Stimulated activated naive CD8-positive, alpha-beta T cell treated with anti-CD3 and anti-CD28 coated beads, Interleukin-15, Interleukin-2, amounts not matched to agents 100 U/mL and 50 U/mL, for 24 hours (primary cell): ENCODE data around the gene CLK2.
"Not testable (repeated sequence)": the region's sequence is repeated elsewhere in the genome, so short reads cannot be mapped to it uniquely, and the experiment has no call there.

ENCODE experiments used
- ATAC-seq: fragments of 150-1000 bp; cut with Tn5 transposase; one replicate; pipeline ENCODE4 v1.10.0; 2021
- DNase-seq: peaks from one replicate; pipeline ENCODE4 v3.0.0; 2021

Gene CLK2

DNA sequence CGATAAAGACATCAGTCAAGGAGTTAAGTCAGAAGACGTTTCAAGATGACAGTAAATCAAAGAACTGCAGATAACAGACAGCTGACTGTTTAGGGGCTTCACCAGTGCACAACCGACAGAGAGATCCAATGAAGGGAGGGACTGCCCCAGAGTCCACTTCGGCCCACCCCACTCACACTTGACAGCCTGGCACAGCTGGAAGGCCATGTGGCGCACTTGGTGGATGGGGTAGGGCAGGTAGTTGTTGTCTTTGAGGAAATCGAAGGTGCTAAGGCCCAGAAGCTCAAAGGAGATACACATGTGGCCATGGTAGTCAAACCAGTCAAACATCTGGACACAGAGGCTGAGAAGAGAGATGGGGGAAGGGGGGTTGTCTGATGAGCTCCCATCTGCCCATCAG is 6.8 kb downstream of the CLK2 start:
- DNase-seq = no peak
- ATAC-seq = no peak

DNA sequence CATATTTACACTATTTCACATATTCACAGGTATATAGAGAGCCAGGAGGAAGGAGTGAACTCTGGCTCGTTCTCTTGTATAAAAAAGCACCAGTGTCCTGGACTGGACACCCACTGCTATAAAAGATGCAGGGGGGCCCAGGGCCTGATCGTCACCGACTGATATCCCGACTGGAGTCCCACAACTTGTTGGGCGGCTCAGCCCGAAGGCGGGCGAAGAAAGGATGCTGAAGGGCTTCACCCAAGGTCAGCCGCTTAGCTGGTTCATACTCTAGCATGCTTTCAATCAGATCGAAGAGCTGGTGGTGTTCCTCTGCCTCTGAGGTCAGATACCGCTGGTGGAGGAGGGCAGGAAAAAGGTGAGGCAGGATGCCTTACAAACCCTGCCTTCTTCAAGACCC is 10.2 kb downstream of the CLK2 start:
- ATAC-seq = no peak
- no peak for DNase-seq

DNA sequence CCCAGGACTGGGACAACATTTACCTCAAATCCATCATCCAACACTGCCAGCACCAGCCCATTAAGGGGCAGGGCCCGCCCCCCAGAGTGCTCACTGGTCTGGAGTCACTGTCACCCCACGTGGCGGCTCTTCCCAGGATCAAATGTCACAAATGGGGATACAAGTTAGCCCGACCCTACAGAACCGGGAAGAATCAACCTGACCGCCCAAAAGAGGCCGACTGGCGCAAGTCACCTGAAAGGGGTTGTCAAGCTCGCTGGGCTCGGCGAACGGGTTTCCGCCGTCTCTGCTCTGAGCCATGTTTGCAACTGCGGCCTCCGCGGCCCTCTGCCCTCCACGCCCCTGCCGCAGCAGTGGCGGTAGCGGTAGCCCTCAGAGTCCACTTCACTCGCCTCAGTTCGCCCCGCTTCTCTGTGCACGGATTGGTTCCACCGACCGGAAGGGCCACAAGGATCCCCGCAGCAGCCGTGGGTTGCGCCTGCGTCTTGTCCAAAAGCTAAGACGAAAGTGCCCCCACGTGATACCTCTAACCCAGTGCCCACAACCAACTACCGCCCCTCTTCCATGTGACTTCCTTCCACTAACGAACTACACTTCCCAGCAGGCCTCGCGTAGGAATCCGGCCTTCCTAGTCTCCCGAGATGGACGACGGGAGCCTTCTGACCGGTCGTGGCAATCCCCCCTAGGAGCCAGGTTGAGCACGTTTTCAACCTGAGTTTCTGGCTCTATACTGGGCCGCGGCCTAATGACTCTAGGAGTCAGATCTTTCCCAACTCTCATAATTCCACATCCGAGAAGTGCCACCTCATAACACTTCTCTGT is 11.2 kb downstream of the CLK2 start, which contains the start of gene SCAMP3:
SCAMP3 (minus strand) TSS at position 509 of the 822 bp plus-strand sequence; CDS start at position 300, 209 bp downstream.
- DNase-seq (peak; percentile 91), ATAC-seq (peak; percentile 97)

DNA sequence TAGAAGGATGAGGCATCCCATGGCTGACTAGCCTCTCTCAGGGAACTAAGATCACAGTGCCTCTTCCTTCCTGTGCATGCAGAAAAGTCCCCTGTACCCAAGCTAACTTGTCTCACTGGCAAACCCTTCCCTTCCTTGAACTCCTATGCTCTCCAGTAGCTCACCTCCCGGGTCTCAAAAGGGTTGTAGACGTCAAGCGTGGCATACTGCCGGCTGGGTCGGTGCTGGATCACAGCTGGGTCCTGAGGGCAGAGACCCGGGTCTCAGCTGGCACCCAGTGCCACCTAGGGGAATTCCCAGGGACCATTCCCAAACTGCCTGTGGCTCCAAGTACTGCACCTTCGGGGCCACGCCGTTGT is 11.8 kb downstream of the CLK2 start:
- no peak for DNase-seq
- ATAC-seq = peak; percentile 12

DNA sequence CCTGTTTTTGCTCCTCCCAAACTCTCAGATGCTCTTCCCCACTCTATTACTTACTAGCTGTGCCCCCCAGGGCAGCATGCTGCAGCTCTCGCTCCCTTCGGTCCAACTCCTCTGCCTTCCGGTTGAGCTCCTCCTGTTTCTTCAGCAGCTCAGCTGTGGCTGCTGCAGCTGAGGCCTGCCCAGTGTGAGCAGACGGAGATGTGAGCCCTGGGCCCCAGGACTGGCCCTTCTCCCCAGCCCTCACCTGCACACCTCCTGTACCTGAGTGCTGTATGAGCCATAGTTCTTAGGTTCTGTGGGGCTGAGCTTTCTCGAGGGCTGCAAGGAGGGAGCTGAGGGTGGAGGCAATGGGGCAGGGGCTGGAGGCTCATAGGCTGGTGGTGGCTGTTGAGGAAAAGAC is 13.0 kb downstream of the CLK2 start:
- no peak for DNase-seq

DNA sequence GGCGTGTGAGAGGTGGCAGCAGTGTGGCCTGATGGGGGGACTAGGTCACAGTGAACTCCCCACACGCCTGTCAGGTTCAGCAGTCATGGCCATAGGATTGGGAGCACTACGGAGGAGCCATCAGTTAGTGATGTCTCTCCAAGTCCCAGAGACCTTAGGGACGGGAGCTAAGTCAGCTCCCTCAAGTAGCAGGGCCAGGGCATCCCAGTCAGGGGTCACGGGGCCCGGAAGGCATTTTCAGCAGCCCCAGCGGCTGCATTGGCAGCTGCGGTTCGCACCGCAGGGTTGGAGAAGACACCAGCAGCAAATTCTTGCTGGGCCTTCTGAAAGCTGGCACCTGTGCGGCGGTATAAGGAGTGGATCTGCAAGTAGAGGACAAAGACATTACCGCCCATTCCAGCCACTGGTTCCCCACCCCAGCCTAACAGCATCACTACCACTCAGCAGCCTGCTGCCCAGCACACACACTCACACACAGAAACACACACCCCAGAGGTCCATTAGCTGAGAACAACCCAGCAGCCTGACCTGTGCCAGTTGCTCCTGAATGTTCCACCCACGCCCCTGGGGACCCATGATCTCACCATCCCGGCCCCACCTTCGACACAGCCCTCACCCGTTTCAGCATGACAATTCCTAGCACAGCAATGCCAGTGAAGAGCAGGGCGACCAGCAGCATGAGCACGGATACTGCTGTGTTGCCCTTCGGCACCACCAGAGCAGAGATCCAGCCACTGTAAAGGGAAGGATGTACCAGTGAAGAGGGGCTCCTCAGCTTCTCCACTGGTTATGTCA is 17.0 kb downstream of the CLK2 start:
- ATAC-seq = no peak
- DNase-seq = no peak

More for the DNA sequence above, 13.0 kb downstream of the CLK2 start:
- ATAC-seq = no peak

DNA sequence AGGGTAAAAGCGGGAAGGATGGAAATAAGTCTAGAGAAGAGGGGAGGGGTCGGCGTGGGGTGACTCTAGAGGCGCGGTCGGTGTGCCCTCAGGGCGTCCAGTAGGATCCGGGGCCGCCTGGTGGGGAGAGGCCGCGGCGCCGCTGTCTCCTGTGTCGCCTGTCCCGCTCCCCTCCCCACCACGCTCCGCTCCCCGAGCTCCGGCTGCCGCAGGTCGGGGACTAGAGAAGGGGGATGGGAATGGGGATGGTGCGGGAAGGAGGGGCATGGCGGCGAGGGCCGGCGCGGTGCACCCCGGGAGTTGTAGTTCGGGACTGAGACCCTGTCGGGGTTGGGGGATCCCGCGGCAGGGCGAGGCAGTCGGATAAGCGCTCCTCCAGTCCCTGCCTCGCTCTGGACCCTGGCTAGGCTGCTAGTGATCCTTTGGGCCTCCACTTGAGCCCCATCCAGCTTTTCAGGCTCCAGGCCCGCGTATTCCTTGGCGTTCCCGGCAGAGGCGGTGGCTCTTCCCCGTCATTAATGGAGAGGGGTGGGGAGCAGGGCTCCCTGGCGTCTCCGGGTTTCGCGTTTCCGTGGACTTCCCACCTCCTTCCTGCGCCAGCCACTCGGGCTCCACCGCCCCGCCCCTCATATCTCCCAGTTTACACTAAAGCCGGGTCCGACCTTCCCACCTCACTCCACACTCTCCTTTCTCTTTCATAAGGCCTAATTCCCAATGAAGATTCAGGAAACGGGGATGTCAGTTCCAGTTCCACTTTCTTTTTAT is 17.9 kb downstream of the CLK2 start, which contains the start of gene ENTREP3:
ENTREP3 (minus strand) TSS at position 241 of the 765 bp plus-strand sequence. CDS start 606 bp downstream, outside the sequence.
- ATAC-seq (peak; percentile 66), DNase-seq (peak; percentile 85)

DNA sequence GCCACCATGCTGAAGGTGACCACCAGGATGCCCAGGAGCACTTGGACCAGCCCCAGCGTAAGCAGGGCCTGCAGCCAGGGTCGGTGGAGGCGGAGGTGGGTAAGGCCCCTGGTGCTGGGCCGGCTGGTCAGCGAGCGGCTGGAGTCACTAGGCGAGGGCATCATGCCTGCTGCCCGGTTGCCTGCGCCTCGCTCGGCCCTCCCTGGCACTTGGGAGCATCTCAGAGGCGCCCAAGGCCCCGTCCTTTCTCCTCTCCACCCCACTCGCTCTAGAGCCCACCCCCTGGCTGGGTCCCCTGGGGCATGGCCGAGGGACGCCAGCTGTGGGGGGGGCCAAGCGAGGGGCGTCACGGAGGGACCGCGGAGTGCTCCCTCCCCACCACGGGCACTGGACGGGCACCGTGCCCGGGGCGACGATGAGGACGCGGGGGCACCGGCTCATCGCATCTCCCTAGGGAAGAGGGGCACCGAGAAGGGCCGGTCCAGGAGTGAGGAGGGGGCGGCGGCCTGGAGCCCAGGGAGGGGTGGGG is 18.5 kb downstream of the CLK2 start:
- no peak for DNase-seq
- ATAC-seq = no peak

DNA sequence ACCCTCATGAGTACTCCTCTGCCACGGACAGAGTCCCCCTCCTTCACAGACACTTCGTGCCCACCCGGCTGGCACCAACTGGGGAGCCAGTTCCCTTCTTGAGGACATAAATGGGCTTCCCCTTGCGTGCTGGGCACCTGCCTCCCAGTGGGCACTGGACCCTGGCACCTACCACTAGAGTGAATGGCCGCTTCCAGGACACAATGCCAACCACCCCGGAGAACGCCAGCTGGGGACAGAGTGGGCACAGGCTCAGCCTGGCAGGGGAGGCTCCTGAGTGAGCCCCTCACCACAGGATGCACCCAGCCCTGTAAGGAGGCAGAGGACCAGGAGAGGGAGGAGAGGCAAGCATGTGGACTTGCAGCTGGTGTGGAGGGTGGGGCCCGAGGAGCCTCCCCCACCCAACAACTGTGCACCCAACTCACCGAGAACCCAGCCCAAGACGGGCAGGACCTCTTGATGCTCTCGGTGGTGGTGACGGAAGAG is 19.0 kb downstream of the CLK2 start:
- no peak for ATAC-seq

DNA sequence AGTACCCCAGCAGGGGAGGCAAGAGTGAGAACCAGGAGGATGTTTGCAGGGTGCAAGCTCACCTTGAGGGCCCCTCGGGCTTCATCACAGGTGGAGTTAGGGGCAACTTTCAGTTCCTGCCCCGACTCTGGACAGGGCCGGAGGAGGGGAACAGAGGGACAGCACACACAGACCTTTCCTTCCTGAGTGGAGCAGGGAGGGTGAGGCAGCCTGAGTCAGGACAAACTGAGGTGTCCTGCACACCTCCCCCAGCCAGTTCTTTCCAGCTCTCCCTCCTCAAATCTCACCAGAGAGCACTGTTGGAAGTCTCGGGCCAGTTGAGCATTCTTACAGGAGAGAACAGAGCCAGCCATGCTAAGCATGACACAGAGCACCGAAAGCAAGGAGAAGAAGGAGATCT is 19.5 kb downstream of the CLK2 start:
- ATAC-seq (no peak), DNase-seq (no peak)

More for the DNA sequence above, 19.0 kb downstream of the CLK2 start:
- DNase-seq = no peak

DNA sequence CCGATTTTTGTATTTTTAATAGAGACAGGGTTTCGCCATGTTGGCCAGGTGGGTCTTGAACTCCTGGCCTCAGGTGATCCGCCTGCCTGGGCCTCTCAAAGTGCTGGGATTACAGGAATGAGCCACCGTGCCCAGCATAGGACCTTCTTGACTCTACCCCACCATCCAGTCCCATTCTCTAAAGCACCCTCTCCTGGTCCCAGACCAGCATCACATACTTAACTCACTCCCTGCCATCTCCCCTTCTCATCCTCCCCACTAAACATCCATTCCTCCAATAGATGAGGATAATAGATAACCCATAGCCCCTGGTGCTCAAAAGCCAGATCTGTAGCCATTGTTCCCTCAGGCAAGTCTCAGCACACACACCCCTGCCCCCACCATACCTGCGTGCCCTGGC is 20.1 kb downstream of the CLK2 start:
- no peak for ATAC-seq

DNA sequence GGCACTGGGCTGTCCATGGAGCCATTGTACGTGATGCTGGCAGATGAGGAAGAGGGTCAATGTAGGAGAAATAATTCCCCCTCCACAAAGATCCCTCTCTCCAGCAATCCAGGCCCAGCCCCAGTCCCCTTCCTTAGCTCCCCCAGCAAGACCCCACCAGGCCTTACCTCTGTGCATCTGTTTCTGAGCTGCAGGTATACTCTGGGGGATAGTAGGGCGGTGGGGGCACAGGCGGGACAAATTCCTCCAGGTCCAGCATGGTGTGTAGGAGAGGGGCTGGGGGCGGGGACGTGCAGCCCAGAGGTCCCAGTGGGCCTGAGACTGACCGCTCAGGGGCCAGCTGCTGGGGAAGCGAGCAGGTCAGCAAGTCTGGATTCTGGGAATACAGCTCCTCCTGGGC is 21.7 kb downstream of the CLK2 start:
- DNase-seq = no peak
- no peak for ATAC-seq

More for the DNA sequence above, 20.1 kb downstream of the CLK2 start:
- no peak for DNase-seq

DNA sequence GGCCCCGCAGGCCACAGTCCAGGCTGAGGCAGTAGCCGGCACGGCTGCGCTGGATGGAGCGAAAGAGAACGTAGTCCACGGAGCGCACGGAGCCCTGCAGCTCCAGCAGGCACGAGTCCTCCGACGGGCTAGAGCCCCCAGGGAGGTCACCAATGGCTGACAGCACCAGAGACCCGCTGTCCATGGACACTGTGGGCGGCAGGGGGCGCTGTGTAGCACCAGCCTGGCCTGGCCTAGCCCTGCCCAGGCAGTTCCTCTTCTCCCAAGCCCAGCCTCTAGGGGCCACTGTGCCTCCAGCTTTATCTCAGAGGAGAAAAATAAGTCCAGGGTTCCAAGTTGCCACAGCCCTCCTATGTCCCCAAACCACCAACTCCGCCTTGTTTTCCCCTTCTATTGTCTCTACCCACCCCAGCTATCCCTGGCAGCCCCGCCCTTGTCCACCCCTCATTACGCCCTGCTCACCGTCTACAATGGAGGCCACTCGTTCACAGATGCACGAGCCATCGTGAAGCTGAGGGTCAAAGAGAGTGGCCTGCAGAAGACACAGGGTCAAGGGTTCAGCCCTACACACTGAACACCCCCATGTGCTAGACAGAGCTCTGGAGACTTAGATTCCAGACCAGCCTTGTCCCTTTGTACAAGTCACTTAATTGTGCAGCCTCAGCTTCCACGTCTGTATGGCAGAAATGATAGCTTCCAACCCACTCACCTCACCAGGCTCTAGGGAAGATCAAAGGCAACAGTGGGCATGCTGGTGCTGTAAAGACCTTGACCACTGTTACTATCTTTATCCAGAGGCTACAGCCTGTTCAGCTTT is 22.5 kb downstream of the CLK2 start:
- ATAC-seq (peak; percentile 95), DNase-seq (peak; percentile 99)

DNA sequence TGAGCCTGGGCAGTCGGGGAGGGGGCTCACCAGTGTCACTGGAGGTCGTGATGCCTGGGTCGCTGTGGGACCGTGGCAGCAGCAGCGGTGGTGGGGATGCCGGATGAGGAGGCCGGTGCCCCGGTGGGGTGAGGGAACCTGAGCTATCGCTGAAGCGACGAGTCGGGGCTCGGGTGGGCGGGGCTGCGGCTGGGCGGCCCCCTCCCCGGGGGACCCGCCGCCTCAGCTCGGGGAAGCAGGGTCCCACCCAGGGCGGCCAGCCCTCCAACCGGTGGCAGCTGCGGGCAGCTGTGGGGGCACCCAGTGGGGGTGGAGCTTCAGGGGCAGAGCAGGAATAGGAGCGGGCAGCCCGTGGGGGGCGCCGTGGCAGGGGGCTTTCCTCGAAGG is 23.1 kb downstream of the CLK2 start:
- peak; percentile 15 for ATAC-seq
- DNase-seq = no peak

DNA sequence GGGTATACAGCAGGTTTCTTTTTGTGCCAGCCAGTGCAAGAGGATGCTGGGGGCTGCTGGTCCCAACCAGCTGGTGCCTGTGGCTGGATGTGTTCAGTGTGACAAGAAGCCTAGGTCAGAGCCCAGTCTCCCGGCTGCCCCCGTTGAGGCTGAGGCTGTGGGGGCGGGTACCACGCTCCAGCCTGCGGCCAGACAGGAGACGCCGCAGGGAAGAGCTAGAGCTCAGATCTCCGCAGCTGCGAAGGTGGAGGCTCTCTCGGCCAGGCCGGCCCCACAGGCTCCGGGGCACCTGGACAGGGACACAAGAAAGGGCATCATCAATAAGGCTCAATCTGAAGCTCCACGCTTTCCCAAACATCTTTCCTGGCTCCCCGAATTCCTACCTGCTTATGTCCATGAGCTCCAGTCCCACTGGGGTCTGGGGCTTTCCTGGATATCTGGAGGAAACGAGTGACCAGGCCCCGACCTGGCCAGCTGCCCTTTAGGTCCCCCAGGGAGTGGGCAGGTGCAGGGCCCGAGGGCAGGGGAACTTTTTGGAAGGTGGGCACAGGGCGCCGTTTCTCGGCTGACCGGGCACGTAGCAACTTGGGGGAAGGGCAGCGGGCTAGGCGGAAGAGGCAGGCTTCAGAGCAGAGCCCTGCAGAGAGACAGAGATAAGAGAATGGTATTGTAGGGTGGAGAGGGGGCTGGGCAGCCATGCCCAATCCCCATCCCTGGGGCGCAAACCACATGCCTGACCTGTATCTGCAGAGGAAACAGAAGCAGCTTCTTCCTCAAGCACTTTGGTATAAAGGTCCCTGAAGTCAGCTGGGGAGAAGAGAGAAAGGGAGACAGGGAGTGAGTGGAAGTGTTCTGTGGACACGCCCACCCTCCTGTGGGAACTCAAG is 25.4 kb downstream of the CLK2 start:
- DNase-seq = no peak

DNA sequence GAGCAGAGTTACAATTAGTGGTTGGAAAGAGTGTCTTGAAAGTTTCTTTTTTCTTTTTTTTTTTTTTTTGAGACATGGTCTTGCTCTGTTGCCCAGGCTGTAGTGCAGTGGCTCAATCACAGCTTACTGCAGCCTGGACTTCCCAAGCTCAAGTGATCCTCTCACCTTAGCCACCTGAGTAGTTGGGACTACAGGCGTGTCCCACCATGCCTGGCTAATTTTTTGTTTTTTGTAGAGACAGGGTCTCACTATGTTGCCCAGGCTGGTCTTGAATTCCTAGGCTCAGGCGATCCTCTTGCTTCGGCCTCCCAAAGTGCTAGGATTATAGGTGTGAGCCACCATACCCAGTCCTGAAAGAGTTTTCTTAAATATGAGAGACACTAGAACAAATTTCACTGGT is 26.5 kb downstream of the CLK2 start:
- DNase-seq, ATAC-seq: not testable (repeated sequence)

More for the DNA sequence above, 25.4 kb downstream of the CLK2 start:
- no peak for ATAC-seq

DNA sequence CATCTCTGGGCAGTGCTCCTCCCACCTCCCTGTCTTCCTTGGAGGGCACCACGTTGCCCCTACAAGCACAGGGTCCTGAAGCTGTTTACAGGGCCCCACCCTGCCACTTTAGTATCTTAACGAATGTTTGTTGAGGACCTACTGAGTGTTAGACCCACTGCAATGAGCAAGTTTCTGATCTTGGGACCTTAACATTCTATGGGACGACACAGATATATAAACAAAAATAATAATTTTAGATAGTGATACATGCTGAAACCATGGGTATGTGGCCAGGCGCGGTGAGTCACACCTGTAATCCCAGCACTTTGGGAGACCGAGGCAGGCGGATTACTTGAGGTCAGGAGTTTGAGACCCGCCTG is 28.2 kb downstream of the CLK2 start:
- ATAC-seq = peak; percentile 19
- DNase-seq = no peak

DNA sequence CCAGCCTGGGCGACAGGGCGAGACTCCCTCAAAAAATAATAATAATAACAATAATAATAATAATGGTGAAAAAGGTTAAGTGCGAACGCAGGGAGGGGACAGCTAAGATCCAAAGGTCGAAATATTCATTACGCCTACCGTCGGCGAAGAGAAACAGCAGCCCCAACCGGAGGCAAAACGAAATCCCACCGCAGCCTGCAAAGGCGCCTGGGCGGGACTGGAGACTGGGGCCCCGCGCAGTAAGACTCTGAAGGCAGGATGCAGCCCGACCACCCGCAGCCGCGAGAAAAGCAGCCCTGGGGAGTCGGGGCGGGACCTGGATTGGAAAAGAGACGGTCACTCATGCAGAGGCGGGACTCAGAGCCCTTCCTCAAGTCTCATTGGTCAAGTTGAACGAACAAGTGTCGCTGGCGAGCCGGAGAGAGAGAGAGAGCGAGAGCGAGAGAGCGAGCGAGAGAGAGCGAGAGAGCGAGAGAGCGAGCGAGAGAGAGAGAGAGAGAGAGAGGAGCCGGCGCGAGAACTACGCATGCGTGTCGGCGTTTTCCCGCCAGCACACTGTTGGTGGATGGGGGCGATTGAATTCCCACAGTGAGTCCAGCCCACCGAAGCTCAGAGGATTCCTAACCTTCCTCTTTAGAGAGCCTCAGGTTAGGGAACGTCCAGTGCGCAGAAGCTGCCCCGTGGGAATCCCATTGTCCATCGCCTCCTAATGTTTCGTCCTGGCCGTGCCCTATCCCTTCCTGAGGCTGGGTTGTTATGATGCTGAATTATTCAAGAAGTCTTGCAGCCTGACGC is 28.7 kb downstream of the CLK2 start:
- DNase-seq (peak; percentile 96), ATAC-seq (peak; percentile 96)

DNA sequence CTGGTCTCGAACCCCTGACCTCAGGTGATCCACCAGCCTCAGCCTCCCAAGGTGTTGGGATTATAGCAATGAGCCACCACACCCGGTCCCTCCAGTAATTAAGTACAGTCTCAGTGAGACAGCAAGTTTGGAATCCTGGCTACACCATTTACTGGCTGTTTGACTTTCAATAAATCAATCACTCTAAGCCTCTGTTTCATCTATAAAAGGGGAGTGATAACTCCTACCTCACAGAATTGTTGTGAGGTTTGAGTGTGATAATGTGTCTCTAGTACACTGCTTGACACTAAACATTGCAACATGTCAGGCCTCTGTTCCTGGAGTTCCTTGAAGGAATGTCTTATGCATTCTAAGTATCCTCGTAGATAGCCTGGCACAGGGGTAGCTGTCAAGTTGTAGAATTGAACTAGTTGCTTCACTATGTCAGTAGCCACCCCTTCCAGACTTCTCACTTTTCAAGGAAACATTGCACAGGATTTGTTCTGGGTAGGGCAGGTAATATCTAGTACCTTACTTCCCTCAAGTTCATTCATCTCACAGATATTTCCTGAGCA is 30.4 kb downstream of the CLK2 start:
- ATAC-seq (no peak), DNase-seq (no peak)
